Sigmoid colon (tissue), 4 donors: Measurements from ENCODE around the gene SIK2.

ENCODE experiments used
- POLR2A ChIP-seq, 2 donors: fragments of 450-650 bp; IDR thresholded peaks; one replicate each; pipeline ENCODE4 v1.6.1; 2016; ENCODE audit warnings: antibody characterized with exemption in 2 of 2, mild to moderate bottlenecking in 2 of 2, moderate library complexity in 2 of 2
- POLR2AphosphoS5 ChIP-seq, 4 donors: sonication (generic); formaldehyde crosslinking; IDR thresholded peaks; one replicate each; pipeline ENCODE4 v1.6.1; 2017; ENCODE audit warnings: antibody characterized with exemption in 4 of 4
- TF ChIP-seq, protein P1 (sequence below), 4 experiments: fragments of 450-650 bp in 3 of 4; fragments of 200-600 bp in 1 of 4; IDR thresholded peaks; one replicate each; pipeline ENCODE4 v1.5.1; 2016 to 2019; ENCODE audit warnings: antibody characterized with exemption in 4 of 4, mild to moderate bottlenecking in 3 of 4, moderate library complexity in 2 of 4

DNA sequence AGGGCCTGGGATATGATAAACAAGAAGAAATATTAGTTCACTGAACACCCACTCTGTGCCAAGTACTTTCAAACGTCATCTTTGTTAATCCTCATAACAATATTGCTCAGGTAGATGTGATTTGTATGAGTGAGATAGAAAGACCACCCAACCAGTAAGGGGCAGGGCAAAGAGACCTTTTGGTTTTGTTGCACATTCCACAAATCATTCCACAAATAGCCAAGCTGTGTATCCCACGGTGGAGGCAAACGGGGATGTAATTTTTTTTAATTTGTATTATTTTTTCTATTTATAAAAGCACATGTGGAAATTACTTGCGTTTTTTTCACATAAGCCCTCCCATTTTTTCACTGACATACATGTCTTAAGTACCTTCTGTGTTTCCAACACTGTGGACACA, 32.8 kb upstream of the SIK2 start:
- TF ChIP-seq POLR2AphosphoS5 (IDR thresholded peaks at IDR 0.05) (no peak), POLR2A (IDR thresholded peaks at IDR 0.05) (no peak)
- TF ChIP-seq, protein P1, sequence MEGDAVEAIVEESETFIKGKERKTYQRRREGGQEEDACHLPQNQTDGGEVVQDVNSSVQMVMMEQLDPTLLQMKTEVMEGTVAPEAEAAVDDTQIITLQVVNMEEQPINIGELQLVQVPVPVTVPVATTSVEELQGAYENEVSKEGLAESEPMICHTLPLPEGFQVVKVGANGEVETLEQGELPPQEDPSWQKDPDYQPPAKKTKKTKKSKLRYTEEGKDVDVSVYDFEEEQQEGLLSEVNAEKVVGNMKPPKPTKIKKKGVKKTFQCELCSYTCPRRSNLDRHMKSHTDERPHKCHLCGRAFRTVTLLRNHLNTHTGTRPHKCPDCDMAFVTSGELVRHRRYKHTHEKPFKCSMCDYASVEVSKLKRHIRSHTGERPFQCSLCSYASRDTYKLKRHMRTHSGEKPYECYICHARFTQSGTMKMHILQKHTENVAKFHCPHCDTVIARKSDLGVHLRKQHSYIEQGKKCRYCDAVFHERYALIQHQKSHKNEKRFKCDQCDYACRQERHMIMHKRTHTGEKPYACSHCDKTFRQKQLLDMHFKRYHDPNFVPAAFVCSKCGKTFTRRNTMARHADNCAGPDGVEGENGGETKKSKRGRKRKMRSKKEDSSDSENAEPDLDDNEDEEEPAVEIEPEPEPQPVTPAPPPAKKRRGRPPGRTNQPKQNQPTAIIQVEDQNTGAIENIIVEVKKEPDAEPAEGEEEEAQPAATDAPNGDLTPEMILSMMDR (IDR thresholded peaks at IDR 0.05), result no peak
